HEK293T (cell line): ENCODE results near the gene HTD2.

Source experiments
- CTCF ChIA-PET: fragments of 350-600 bp; formaldehyde crosslinking; extraction: SDS; loops from one replicate; lab custom pipeline; 2021; ENCODE audit warnings: antibody characterized with exemption, inconsistent platforms; lab: Yijun Ruan, JAX
- POLR2A ChIA-PET: fragments of 350-600 bp; formaldehyde crosslinking; extraction: SDS; loops from one replicate; lab custom pipeline; 2020; ENCODE audit warnings: antibody characterized with exemption, inconsistent platforms; lab: Yijun Ruan, JAX
- DNase-seq: peaks from one replicate; pipeline ENCODE4 v3.0.0; 2012; ENCODE audit warnings: mixed read lengths; ENCODE audit errors: extremely low spot score
- ARNT ChIP-seq: fragments of 450-650 bp; IDR thresholded peaks from 2 replicates; pipeline ENCODE4 v1.6.1; 2017; ENCODE audit warnings: mild to moderate bottlenecking
- BHLHE40 ChIP-seq: fragments of 450-650 bp; IDR thresholded peaks from 2 replicates; pipeline ENCODE4 v1.6.1; 2016; ENCODE audit warnings: mild to moderate bottlenecking, moderate library complexity, borderline replicate concordance
- CTBP1 ChIP-seq: fragments of 450-650 bp; IDR thresholded peaks from 2 replicates; pipeline ENCODE4 v1.6.1; 2016; ENCODE audit warnings: borderline replicate concordance
- ELF4 ChIP-seq: fragments of 450-650 bp; IDR thresholded peaks from 2 replicates; pipeline ENCODE4 v1.6.1; 2017; ENCODE audit warnings: antibody characterized with exemption
- FOXA1 ChIP-seq: fragments of 450-650 bp; IDR thresholded peaks from 2 replicates; pipeline ENCODE4 v1.6.1; 2016; ENCODE audit warnings: mild to moderate bottlenecking
- FOXK2 ChIP-seq: fragments of 450-650 bp; IDR thresholded peaks from 2 replicates; pipeline ENCODE4 v1.6.1; 2016; ENCODE audit warnings: mild to moderate bottlenecking
- FOXM1 ChIP-seq: fragments of 450-650 bp; IDR thresholded peaks from 2 replicates; pipeline ENCODE4 v1.6.1; 2017; ENCODE audit warnings: mild to moderate bottlenecking, borderline replicate concordance
- HDGF ChIP-seq: fragments of 450-650 bp; IDR thresholded peaks from 2 replicates; pipeline ENCODE4 v1.6.1; 2017; ENCODE audit warnings: antibody characterized with exemption, borderline replicate concordance
- L3MBTL2 ChIP-seq: fragments of 450-650 bp; conservative IDR thresholded peaks from 2 replicates; pipeline ENCODE4 v1.6.1; 2016; ENCODE audit warnings: mild to moderate bottlenecking
- LEF1 ChIP-seq: fragments of 450-650 bp; IDR thresholded peaks from 2 replicates; pipeline ENCODE4 v1.6.1; 2017; ENCODE audit warnings: mild to moderate bottlenecking, borderline replicate concordance
- NFRKB ChIP-seq: fragments of 450-650 bp; IDR thresholded peaks from 2 replicates; pipeline ENCODE4 v1.6.1; 2016; ENCODE audit warnings: mild to moderate bottlenecking, moderate library complexity
- SP1 ChIP-seq: fragments of 450-650 bp; IDR thresholded peaks from 2 replicates; pipeline ENCODE4 v1.6.1; 2017
- SUZ12 ChIP-seq: fragments of 450-650 bp; IDR thresholded peaks from 2 replicates; pipeline ENCODE4 v1.6.1; 2016; ENCODE audit warnings: mild to moderate bottlenecking
- TARDBP ChIP-seq: fragments of 450-650 bp; IDR thresholded peaks from 2 replicates; pipeline ENCODE4 v1.6.1; 2016
- ZNF384 ChIP-seq: fragments of 450-650 bp; IDR thresholded peaks from 2 replicates; pipeline ENCODE4 v1.6.1; 2016
- TF ChIP-seq, protein P1 (sequence below): fragments of 450-650 bp; IDR thresholded peaks from 2 replicates; pipeline ENCODE4 v1.6.1; 2016

HTD2 gene

DNA sequence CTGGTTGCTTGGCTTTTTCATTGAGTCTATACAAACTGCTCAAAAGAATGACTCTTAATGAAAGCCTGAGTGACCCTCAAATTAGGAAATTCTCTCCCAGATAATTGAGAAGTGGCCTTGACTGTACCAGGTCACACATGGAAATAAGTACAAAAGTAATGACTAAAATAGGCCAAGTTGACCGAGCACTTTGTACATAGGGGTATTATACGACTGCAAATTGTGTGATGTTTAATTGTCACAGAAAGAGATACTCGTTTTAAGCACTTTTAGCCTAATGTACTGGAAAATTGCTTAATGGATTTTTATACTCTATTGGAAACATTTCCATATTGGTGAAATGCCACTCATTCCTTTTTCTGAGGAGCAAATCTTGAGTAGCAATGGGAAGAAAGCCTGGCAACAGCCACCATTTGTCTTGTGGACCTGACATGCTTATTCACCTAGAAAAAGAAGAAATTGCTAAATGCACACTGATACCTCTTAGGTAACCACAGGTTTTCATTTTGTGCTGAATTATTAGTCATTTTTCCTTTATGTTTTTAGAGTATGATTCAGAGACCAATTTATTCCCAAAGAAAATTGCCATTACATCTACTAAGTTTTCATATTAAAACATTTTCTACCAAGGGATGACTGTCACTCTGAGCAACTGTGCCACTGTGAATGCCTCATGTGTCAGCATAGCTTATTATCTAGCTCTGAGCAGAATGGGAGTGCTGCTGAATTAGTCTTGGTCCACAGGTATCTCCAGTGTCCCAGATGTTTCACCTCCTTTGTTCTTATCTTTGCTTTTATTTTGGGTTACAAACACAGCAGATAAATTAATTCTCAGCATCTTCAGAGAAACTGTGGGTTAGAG is 17.4 kb downstream of the HTD2 start:
- DNase-seq = no peak
- TF ChIP-seq BHLHE40 (no peak), TARDBP (no peak), ZNF384 (no peak), FOXK2 (no peak), NFRKB (no peak), FOXM1 (no peak), SUZ12 (no peak), SP1 (no peak), HDGF (no peak), FOXA1 (no peak), ARNT (no peak), LEF1 (no peak), ELF4 (no peak), L3MBTL2 (no peak)
- TF ChIP-seq, protein P1, sequence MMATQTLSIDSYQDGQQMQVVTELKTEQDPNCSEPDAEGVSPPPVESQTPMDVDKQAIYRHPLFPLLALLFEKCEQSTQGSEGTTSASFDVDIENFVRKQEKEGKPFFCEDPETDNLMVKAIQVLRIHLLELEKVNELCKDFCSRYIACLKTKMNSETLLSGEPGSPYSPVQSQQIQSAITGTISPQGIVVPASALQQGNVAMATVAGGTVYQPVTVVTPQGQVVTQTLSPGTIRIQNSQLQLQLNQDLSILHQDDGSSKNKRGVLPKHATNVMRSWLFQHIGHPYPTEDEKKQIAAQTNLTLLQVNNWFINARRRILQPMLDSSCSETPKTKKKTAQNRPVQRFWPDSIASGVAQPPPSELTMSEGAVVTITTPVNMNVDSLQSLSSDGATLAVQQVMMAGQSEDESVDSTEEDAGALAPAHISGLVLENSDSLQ = no peak
- CTCF ChIA-PET = interaction anchor here (0.6 kb wide), 1 partner anchor 16 kb away, joined by 3 read pairs; no protein-coding TSS in a partner anchor
- POLR2A ChIA-PET = no interaction called here

DNA sequence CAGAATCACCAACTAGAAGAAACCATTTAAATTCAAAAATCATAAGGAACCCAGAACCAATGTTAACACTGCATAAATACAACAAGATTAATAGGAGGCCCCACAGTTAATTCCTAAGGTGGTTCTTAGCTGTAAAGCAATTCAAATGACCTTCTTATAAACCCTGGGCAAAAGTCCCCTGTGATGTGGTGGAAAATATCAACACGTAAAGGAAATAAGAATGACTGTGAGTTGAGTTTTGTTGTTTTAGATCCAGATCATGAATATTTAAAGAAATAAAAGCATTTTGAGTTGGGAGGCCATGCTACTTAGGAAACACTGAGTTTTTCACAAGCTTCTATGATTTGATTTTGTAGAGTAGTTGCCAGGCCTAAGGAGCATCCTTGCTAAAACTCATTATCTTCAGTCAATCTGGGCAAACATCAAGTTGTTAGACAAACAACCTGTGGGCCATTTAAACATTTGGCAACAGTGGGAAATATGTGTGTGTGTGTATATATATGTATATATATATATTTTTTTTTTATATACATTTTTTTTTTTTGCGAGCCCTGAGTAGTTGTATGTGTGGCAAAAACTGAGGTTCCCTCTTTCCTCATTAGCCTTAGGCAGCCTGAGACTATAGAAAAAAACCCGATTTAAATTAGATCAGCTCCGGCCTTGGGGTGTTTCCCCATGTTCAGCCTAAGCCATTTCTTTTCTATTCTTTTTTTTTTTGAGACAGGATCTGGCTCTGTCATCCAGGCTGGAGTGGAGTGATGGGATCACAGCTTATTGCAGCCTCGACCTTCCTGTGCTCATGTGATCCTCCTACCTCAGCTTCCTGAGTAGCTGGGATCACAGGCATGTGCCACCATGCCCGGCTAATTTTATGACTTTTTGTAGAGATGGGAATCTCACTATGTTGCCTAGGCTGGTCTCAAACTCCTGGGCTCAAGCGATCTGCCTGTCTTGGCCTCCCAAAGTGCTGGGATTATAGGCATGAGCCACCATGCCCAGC is 18.4 kb downstream of the HTD2 start:
- CTCF ChIA-PET = no interaction called here
- POLR2A ChIA-PET = interaction anchor here (0.6 to 1.0 kb wide), 2 partner anchors 9 to 10 kb away, joined by 3 to 4 read pairs; no protein-coding TSS in a partner anchor

DNA sequence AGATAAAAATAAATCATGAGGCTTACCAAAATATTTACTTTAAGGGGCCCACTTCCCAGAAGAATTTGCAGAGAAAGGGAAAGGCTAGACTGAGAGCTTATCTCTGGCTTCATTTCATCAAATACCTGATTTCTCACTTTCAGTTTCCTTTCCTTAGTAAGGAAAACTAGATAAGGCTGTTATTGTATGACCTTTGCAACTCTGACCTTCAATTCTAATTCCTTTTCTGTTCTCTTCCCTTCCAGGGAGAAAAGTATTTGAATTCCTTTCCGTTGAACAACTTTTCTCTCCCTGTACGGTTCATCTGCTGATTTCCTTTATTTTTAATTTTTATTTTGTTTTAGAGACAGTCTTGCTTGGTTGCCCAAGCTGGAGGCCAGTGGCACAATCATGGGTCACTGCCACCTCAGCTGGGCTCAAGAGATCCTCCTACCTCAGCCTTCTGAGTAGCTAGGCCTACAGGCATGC is 19.2 kb downstream of the HTD2 start:
- no peak for TF ChIP-seq NFRKB
- CTCF ChIA-PET = interaction anchor here (0.7 kb wide), 1 partner anchor 73 kb away, joined by 3 read pairs; no protein-coding TSS in a partner anchor
- DNase-seq = no peak
- POLR2A ChIA-PET = interaction anchor here (1.0 kb wide), 1 partner anchor 8 kb away, joined by 4 read pairs; no protein-coding TSS in a partner anchor

More for the DNA sequence above, 18.4 kb downstream of the HTD2 start:
- DNase-seq = no peak
- no peak for TF ChIP-seq SP1
- TF ChIP-seq ELF4 = no peak
- TF ChIP-seq SUZ12 = no peak
- TF ChIP-seq CTBP1 = no peak
- no peak for TF ChIP-seq LEF1
- TF ChIP-seq TARDBP = no peak

DNA sequence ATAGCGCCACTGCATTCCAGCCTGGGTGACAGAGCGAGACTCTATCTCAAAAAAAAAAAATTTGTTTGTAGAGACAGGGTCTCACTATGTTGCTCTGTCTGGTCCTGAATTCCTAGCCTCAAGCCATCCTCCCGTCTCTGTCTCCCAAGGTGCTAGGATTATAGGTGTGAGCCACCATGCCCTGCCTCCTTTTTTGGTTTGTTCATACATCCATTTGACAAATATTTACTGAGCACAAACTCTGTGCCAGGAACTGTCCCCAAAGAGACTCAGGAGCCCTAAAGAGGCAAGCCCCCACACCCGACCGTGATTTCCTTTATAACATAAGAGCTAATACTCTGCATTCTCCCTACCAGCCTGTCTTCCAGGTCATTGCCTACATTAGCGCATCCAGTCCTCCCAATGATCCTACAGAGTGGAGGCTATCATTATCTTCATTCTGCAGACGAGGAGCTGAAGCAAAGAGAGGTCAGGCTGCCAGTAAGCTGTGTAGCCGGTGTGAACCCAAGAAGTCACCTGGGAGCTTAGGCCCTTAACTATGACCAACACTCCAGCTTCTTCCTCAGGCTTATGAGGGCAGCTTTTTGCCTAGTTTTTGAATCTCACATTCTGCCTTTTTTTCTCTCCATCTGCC is 20.1 kb downstream of the HTD2 start:
- no peak for DNase-seq
- TF ChIP-seq, protein P1 = no peak
- TF ChIP-seq SP1 (no peak), NFRKB (no peak), FOXA1 (no peak), TARDBP (no peak), ZNF384 (no peak), SUZ12 (no peak), BHLHE40 (no peak), FOXM1 (no peak), CTBP1 (no peak), HDGF (no peak), ARNT (no peak), L3MBTL2 (no peak), FOXK2 (no peak), LEF1 (no peak)
- POLR2A ChIA-PET = no interaction called here
- CTCF ChIA-PET = interaction anchor here (0.5 to 0.7 kb wide), 2 partner anchors 10 to 72 kb away, joined by 3 read pairs; no protein-coding TSS in a partner anchor

DNA sequence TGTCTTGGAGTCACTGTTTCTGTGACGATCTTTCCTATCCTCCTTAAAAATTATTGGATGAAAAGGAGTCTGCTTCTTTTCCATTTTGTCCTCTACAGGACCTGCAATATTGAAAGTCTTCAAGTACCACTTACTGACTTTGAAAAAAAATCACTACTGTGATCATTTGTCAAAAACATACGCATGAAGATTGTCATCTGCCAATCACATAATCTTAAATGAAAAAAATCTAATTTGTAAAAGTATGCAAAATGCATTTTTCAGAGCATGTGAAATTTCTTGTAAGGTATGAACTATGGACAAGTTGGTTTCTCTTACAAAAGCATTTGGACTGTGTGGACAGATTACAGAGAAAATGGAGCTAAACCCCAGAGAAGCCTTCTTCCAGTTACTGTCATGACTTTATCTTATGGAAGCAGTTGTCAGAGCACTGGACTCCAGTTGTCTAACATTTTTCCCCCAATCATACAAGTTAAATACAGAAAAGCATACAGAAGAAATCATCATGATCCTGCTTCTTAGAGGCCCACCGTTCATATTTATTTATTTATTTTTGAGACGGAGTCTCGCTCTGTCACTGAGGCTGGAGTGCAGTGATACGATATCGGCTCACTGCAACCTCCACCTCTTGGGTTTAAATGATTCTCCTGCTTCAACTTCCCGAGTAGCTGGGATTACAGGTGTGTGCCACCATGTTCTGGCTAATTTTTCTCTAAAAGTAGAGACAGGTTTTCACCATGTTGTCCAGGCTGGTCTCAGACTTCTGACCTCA is 23.0 kb downstream of the HTD2 start:
- TF ChIP-seq LEF1 = no peak
- no peak for TF ChIP-seq ZNF384
- TF ChIP-seq L3MBTL2 = no peak
- TF ChIP-seq, protein P1 = no peak
- TF ChIP-seq NFRKB = no peak
- no peak for TF ChIP-seq ELF4
- TF ChIP-seq BHLHE40 = no peak
- no peak for TF ChIP-seq SUZ12
- no peak for TF ChIP-seq TARDBP
- no peak for TF ChIP-seq CTBP1
- TF ChIP-seq FOXM1 = no peak
- no peak for DNase-seq
- ChIA-PET POLR2A (no interaction called here), CTCF (no interaction called here)
